ENCODE results near the gene SHF.

Gene SHF

DNA sequence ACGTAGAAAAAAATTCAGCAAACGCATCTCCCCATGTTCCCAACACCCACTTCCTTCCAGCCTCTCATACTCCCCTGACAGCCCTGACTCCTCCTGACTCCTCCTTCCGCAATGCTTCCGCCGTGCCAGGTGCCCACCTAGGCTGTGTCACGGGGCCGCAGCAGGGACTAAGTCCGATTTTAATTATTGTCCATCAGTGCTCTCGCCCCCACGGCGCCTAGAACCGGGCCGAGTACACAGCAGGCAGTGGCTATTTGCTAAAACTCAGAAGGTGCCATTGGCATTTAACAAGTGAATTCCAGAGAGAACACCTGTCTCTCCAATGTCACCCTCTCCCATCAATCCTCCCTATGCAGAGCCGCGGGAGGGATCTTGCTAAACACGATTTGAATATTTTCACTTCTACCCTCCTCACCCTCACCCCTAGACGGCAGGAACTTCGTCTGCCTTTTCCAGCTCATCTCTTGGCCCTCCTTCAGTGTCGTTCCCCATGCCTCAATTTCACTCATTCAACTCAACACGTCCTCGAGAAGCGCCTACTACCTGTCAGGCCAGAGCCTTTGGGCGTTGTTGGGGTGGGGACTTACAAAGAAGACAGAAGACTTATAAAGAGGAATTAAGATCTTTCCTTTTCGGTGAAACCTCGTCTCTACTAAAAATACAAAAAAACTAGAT lies 11.5 kb upstream of the SHF start:
- DNase-seq (ENCODE audit: low spot score): peak; percentile 36

DNA sequence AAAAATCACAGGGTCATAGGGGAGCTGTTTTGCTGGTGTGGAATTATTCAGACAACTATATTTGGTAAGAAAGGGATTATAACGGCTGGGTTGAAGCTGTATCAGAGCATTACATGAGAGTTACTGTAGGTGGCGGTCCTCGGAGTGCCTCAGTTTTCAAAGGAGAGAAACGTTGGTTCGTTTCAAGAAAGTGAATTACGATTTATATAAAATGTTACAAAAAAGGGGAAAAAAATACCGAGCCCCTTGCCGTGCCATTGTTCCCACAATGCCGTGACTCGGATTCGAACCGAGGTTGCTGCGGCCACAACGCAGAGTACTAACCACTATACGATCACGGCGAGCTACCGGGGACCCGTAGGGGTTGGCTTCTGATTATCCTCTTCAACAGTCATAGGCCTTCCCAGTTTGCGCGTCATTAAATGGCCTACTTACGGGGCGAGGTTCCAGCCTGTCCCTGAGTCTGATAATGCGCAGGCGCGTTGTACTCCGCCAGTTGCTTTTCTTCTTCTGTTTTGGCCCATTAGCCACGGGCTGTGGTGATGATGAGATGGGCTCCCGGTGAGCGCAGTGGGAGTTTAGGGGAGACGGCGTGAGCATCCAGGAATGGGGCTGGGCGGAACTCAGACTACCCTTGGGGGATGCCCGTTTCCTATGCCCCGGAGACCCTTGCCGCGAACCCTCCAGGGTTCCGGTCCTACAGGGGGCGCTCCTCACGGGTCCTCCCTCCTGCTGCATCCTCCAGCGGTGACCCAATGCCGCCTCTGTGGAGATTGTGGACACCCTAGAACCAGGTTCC lies 10.8 kb upstream of the SHF start:
- DNase-seq (ENCODE audit: low spot score): peak; percentile 98

DNA sequence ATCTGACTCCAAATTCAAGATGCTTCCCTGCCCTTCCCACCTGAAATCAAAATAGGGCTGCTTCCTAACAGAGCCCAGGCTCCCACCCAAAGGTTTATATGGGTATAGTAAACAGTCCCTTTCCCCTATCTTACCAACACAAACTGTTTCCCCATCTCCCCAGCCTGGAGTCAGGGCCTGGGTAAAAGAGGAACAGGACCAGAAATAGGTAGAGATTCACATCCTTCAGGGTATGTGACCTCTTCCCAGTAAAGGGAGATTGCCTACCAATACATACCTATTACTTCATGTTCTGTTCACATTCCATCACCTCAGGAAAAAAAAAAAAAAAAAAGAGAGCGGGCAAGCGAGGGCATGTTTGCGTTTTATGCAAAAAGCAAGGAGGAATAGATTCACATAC lies 9.7 kb upstream of the SHF start:
- no peak for DNase-seq (ENCODE audit: low spot score)

DNA sequence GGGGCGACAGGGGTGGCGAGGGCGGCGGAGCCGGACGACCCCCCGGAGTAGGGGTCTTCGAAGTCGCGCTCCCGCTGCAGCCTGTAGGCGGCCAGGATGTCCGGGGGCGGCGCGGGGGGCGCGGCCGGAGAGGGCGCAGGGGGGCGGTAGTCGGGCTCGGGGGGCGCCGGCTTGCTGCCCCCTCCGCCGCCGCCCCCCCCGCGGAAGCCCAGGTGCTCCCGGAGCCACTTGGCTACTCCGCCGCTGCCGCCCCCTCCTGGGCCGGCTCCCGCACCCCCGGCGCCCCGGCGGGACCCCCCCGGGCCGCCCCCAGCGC lies 230 bp downstream of the SHF start:
- DNase-seq (ENCODE audit: low spot score): no peak

DNA sequence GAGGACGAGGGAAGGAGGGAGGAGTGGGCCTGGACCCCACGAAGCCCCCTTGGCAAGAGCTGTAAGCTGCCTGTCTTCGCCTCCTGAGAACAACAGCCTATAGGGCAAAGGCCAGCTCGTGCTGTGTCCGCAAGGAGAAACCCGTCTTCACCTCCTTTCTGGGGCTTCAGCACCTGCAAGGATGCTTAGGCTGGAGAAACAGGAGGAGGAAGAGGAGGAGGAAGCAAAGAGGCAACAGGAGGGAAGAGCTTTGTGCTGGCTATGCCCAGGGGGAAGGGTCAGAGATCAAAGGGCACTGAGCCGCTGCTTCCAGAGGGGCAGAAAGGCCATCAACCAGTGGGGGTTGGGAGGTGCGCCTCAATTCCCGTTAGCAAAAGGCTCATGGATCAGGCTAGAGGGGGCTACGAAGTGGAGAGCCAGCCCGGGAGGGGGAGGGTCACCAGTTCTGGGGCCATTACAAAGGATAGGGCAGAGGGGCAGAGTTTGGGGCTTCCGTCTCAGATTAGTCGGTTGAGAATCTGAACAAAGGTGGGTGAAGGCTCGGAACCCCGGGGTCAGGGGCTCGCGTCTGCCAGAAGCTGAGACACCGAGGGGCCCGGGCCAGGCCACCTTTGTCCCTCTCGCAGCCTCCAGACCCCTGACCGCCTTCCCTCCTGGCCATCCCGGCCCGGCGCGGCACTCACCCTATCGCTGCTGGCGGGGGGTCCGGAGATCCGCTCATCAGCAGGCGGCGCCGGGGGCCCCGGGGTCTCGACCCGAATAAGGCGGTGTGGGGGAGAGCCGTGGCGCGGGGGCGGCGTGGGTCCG lies 792 bp downstream of the SHF start:
- DNase-seq (ENCODE audit: low spot score): no peak

DNA sequence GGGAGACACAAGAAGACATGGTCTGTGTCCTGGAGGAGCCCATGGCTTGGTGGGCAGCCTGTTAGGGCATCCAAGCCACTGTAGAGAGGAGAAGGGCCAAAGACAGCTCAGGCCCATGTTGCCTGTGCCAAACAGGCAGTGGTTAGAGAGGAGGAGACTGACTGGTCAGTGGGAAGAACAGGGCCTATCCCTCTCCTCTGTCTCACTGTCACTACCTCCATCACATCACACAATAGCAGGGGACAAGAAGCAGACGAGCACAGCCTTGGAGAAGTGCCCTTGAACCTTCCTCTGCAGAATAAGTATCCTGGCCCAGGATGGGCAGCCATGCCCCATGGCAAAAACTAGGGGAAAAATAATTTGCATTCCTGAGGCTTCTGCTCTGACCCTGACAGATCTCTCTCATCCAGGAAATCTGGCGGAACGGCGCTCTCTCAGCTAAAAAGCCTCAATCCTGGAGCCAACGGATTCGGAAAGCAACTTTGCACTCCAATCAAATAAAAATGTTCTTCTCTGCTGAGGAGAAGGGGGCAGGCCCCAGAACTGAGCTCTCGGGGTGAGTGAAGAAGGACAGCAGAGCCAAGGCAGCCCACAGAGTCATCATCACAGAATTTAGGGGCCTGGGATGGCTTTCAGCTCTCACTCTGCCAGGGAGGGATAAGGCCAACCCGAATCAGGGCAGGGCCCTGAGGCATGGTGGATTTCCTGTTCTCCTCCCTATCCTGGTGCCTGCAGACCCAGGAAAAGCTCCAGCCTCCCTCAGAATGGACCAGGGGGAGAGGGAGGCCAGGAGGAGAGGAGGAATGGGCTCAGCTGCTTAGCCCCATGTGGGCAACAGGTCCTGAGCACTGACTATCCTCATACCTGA lies 1.6 kb downstream of the SHF start:
- no peak for DNase-seq (ENCODE audit: low spot score)

DNA sequence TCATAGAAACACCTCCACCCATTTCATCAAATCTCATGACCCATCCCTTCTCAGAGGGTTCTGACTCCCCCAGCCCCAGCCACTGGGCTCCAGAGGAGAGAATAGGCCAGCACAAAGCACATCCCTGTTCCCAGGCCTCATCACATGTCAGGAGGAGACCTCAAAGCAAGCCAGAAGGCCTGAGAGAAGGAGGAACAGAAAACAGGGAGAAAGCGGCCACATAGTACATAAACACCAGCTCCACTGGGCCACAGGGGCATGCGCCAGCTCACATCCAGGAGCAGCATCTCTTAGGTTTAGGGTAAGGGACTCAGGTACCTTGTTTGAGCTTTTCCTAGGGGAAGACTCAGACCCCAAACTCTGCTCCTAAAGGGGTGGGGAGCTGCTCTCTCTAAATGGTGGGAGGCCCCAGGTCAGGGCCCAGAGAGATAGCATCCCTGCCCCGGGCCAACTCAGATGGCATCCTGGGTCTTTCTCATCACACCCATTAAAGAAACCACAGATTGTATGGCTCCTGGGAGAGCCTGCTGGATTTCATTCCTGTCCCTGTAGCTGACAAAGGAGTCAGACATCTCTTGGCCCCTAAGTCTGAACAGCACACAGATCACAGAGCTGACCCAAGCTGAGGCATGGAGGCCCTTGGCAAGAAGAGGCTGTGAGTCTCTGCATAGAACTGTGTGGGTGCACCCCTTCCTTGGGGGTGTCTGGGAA lies 2.5 kb downstream of the SHF start:
- no peak for DNase-seq (ENCODE audit: low spot score)

DNA sequence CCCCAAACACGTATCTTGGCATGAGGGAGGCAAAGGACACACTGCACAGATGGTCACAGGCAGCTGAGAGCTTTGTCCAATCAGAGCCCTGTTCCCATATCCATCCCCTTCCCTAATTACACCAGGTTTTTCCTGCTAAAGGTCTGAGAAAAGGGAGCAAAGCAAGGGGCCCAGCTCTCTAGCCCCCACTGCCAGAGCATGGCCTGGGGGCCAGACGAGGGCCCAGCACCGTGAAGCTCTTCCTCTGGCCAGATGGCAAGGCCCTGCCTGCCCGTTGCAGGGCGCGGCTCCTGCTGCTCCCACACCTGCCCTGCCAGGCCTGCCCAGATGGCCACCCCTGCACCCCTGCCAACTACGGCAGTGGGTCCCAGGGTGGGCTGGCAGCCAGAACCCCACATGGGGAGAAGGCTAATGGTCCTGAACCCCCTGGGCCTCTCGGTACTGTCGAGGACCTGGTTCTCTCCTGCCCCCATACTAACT lies 3.2 kb downstream of the SHF start:
- no peak for DNase-seq (ENCODE audit: low spot score)

DNA sequence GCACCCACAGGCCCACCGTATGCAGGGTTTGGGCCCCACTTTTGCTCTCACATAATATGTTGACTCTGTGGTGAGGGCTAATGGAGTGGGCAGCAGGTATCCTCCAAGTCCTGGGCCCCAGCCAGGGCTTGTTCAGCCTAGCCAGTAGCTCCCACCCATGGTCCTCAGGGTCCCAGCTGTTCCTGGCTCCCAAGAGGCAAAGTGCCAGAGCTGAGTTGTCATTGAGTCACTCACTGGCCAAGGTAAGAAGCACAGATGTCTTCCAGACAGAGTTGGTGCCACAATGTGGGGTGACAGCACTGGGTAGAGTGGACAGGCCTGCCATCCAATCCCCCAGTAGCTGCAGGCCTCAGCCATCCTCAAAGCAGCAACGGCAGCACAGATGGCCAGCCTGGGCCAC lies 4.3 kb downstream of the SHF start:
- DNase-seq (ENCODE audit: low spot score): no peak

DNA sequence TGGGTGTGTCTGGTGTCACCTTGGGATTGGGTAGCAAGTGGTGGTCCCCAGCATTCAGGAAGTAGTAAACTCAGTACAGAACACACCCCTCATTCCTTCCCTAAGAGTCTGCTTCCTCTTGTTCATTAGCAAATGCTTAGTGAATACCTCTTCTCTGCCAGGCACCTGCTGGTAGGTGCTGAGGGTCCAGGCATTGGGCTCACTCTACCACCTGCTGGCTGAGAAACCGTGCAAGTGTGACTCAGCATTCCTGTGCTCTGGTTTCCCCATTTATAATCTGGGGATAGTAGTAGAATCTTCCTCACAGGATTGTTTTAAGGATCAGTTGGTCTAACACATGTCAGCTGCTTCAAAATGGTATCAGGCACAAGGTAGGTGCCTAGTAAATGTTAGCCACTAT lies 4.8 kb downstream of the SHF start:
- no peak for DNase-seq (ENCODE audit: low spot score)

DNA sequence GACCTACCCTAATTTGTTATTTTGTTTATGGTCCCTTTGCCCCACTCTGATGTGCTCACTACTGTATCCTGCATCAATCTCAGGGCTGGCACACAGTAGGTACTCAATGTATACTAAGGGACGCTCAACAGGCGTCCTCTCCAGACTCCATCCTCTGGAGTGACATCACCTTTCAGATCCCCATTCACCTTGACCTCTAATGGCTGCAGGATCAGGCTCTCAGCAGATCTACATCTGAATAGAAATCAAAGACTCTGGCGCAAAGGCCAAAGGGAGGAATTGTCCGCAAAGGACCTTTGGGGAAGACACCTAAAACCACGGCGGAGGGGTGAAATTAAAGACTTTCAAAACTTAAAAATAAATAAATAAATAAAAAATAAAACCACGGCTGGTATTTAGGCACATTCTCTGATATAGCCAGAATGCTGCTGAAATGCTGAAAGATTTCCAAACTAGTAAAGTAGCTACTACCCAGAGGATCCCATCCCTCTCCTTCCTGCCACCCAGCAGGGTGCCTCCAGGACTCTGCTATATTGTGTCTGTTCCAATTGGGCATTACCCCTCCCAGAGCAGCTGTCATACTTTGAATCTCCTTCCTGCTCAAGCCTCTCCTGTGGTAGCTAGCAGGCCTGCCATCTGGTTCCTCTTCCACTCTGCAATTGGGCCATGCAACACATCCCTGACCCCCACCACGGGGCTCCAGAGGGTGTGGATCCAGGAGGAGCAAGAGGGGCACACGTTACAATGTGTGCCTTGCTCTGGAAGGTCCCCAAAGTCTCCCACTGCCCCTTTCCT lies 6.1 kb downstream of the SHF start:
- no peak for DNase-seq (ENCODE audit: low spot score)

DNA sequence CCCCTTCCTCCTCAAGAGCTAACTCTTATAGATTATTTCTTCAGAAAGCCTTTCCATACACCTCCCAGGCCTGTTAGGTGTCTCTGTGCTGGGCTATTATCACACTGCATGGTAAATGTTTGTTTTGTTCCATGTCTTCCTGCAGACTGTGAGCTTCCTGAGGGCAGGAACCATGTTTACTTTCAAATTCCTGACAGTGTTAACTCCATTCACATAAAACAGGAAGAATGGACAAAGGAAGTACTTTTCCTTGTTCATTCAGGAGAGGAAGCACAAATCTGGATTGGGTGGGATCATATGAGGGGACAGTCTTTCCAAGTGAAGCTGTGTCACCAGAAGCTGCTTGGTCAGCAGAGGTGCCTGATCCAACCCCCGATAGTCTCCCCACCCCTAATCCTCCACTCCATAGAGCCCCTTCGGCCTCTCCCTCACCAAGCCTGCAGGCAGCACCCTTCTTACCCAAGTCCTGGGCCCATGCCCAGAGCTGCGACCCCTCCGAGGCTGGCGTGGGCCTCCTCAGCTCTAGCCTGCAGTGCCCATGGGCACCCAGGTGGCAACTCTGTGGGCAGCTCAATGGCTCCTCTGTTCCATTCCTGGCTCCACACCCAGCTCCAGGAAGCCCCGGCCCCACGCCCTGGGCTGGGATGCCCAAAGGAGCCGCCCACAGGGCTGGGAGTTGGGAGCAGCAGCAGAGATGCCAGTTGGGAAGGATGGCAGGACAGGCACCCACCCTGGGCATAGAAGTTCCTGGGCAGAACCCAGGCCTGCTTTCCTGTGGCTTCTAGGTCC lies 6.9 kb downstream of the SHF start:
- no peak for DNase-seq (ENCODE audit: low spot score)

DNA sequence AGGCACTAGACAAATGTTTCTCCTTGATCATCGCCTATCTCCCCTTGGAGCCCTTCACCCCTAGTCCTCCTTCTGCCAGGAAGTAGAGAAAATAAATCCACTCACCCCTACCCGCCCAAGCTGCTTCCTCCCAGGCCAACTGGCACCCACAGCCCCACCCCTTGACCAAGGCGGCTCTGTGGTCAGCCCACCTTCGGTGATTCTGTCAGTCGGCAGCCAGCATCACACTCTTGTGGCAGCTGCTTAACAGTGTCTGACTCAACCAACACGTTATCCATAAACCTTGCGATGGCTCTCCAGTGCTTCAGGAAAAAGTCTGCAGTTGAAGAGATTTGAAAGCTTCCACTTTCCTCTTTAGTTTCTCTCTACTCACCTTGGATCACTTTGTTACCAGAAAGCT lies 7.6 kb downstream of the SHF start:
- DNase-seq (ENCODE audit: low spot score): no peak

DNA sequence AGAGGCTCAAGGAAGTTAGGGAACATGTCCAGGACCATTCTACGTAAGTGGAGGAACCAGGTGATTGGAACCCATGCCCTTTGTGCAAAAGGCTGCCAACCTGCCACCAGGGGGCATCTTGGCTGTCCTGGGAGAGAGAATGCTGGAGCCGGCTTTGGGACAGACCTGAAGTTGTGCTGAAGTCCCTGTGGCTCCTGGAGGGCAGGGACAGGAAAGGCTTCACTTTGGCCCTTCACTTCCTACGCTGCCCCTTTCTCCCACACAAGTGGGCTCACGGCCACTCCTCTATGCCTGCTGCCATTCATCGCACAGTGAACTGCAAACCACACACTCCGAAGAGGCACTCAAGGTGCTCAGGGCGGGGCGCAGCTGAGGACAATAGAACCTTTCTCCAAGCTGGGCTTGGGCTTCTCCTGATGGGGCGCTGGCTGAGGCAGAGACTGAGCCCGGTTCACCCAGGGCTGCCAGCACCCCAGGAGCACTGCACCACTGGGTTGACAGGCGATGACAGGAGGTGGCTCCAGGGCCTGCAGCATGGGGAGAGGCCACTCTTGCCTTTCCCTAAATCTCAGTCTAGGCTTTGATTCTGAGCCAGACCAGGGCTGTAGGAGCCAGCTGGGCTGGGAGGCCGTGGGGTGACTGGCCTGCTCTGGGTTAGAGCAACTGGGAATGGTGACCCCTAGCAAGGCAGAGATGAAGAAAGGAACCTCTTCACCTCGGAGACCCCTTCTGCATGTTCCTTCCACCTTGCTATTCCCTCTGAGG lies 8.4 kb downstream of the SHF start:
- peak; percentile 59 for DNase-seq (ENCODE audit: low spot score)

DNA sequence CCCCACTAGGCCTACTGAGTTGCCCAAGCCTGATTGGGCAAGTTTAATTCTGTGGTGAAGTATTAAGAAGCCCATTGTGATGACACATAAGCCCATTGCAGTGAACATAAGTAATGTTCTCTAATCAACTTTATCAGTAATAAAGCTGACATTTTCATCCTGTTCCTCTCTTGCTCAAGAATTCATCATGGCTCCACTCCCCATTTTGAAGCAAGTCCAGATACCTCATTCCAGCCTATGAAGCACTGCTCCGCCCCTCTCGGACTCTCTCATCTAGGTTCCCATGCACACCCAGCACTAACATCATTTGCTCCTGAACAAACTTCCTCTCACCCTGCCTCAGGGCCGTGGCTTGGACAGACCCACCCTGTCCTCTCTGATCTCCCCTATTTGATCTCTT lies 10.5 kb downstream of the SHF start:
- no peak for DNase-seq (ENCODE audit: low spot score)

DNA sequence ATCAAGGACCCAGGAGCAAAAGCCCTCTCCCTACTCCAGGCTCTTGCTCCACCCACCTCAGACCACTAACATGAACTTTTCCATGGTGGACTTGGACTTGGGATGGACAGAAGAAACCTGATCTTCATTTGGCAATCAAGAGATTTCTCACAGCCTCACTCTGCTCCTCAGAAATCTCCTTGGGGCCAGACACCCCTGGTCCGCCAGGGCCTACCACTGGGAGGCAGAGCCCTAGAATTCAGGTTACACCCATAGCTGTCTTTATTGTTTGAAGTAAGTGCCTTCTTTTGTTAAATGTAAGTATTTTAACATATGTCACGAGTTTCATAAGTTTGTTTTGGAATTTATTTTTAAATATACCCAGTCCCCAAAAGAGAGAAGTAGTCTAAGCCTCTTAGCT lies 13.2 kb downstream of the SHF start:
- DNase-seq (ENCODE audit: low spot score): no peak

DNA sequence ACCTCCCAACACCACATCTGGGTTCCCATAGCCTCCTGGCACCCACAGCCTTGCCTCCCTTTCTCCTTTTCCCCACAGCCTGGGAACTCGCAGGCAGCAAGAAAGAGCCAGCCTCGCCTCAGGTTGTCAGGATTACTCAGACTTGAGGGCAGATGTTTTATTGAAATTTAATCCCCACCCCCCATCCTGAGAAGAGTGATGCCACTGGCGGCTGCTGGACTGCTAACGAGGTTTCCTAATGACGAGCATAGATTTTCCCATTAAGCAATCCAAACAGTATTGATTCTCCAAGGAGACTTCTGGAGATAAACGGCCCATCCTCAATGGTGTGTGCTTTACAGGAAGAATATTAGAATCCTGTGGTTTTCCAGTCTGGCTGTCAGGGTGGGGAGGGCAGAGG lies 13.7 kb downstream of the SHF start:
- DNase-seq (ENCODE audit: low spot score): no peak

DNA sequence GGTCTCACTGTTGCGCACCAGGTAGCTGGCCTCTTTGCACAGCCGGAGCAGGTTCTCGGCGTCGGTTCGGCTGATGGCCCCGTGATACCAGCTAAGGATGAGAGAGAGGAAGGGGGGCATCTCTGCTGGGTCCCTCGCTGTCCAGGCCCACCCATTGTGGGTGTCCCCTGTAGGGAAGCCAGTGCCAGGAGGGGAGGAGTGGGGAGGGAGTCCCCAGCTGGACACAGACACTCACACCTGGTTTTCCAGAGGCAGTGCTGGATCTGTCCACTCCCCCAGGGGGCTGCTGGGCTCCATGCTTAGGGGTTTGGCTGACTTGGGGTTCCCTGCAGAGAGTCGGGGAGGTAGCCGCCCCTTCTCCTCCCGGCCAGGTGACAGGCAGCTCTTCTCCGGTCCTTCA lies 15.9 kb downstream of the SHF start:
- DNase-seq (ENCODE audit: low spot score): no peak
